ENCODE measurements around the gene YAP1.

Gene YAP1

GRCh38 chr11:102202972-102203371 lies 92.7 kb downstream of the YAP1 start:
- DNase-seq = no peak

- DNase-seq = no peak
These were observed 93.9 kb downstream of the YAP1 start for GRCh38 chr11:102204174-102204573.

- DNase-seq = no peak
These were observed 95.6 kb downstream of the YAP1 start for GRCh38 chr11:102205805-102206204.

- no peak for DNase-seq
These were observed 98.6 kb downstream of the YAP1 start for GRCh38 chr11:102208835-102209234.

- no peak for DNase-seq
These were observed 104.4 kb downstream of the YAP1 start for GRCh38 chr11:102214623-102215022.

GRCh38 chr11:102216433-102217075 lies 106.3 kb downstream of the YAP1 start:
- DNase-seq = no peak

- no peak for DNase-seq
These were observed 110.7 kb downstream of the YAP1 start for GRCh38 chr11:102220728-102221467.

- no peak for DNase-seq
These were observed 113.6 kb downstream of the YAP1 start for GRCh38 chr11:102223859-102224258.

- no peak for DNase-seq
These were observed 115.7 kb downstream of the YAP1 start for GRCh38 chr11:102225689-102226568.

- DNase-seq = no peak
These were observed 116.6 kb downstream of the YAP1 start for GRCh38 chr11:102226702-102227490.

- DNase-seq = no peak
These were observed 119.4 kb downstream of the YAP1 start for GRCh38 chr11:102229510-102230123.

GRCh38 chr11:102230186-102230585 lies 119.9 kb downstream of the YAP1 start:
- no peak for DNase-seq

GRCh38 chr11:102230911-102231310 lies 120.7 kb downstream of the YAP1 start:
- DNase-seq = no peak

- no peak for DNase-seq
These were observed 124.7 kb downstream of the YAP1 start for GRCh38 chr11:102234779-102235439.

GRCh38 chr11:102237096-102237735 lies 127.0 kb downstream of the YAP1 start:
- DNase-seq = no peak

GRCh38 chr11:102238391-102238821 lies 128.2 kb downstream of the YAP1 start:
- DNase-seq = no peak

GRCh38 chr11:102239448-102239847 lies 129.2 kb downstream of the YAP1 start:
- no peak for DNase-seq

GRCh38 chr11:102239911-102240310 lies 129.7 kb downstream of the YAP1 start:
- no peak for DNase-seq

GRCh38 chr11:102240502-102240901 lies 130.3 kb downstream of the YAP1 start:
- DNase-seq = no peak

- DNase-seq = no peak
These were observed 130.8 kb downstream of the YAP1 start for GRCh38 chr11:102241026-102241425.

GRCh38 chr11:102243399-102243884 lies 133.2 kb downstream of the YAP1 start:
- DNase-seq = no peak
